Occipital lobe (tissue), 2 donors: Measurements from ENCODE around the gene AQR. TPM values are rescaled to one million over a fixed set of nuclear protein-coding genes. Genes with fewer than 3 reads are reported as not detected.

ENCODE experiments used
- DNase-seq: peaks from one replicate; lab custom pipeline; 2025; lab: John Stamatoyannopoulos, UW
- total RNA-seq: library from RNA; depleted of rRNA; stranded (reverse); fragments of >200 nt; gene quantifications from one replicate; pipeline ENCODE4 v1.2.3, GENCODE V29; 2014

Gene AQR
- total RNA-seq, 1 donor from 2014 or later: 36.8 TPM

DNA sequence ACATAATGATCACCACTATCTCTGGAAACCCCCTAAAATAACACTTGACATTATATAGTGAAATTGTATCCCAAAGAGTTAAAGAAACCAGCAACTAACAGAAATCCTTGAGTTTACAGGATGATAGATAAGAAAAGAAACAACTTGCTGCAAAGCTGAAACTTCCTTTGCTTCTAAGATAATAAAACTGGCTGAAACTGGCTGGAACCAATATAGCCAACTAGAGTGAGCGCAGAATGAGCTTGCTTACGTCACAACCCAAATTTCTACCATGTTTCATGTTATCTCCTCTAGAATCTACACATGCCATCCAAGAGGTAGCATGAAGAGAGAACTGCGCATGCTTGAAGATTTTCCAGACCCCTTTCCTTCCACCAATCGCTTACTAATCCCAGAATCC lies 90.4 kb downstream of the AQR start:
- no peak for DNase-seq

DNA sequence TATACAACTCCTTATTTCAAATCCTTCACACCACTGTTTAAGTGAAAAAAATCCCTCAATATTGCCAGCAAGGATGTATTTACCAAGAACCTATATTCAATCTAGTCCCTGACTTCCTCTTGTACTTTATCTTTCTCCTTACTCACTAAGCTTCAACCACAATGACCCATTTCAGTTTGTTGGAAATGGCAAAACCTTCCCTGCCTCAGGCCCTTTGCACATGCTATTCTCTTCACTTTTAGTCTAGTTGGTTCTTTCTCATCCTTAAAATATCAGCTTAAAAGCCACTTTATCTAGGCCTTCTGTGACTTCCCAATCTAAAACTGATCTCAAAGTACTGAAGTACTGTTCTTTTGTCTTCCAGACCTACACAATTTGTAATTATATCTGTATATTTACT lies 92.9 kb downstream of the AQR start:
- no peak for DNase-seq

DNA sequence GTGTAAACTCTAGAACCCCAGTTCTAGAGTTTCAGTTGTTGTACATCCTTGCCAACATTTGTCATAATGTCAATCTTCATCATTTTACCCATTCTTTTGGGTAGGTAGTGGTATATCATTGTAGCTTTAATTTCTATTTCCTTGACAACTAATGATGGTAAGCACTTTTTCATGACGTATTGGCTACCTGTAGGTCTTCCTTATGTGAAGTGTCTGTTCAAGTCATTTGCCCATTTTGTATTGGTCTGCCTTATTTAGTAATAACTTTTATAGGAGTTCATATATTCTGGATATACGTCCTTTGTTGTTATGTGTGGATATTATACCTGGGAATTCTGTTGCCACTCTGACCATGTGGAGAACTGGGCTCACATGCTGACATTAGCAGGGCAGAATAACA lies 100.4 kb downstream of the AQR start:
- no peak for DNase-seq

DNA sequence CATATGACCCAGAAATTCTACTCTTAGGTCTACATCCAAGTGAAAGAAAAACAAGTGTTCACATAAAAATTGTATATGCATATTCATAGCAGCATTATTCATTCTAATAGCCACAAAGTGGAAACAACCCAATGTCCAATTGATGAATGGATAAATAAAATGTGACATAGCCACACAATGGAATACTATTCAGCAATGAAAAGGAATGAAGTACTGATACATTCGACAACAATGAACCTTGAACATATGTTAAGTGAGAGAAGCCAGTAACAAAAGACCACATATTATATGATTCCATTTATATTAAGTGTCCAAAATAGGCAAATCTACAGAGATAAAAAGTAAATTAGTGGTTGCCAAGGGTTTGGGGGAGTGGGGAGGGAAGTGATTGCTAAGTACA lies 104.0 kb downstream of the AQR start:
- no peak for DNase-seq

DNA sequence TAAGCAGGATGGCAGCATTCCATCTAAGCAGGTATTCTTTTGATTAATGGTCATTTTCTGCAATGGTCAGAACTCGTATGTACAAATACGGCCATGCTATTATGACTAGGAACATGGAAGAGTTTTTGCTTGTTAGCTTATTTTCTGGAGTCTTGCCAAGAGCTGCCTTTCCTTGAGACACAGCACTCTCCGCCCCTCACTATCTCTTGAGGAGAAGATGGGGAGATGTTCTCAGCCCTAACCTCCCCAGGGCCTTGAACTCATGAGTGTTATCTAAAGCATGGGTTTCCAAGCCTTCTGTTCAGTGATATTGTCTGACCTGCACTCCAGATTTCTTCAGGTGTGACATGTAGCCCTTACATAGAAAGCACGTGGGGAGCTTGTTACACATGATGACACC lies 108.3 kb downstream of the AQR start:
- no peak for DNase-seq

DNA sequence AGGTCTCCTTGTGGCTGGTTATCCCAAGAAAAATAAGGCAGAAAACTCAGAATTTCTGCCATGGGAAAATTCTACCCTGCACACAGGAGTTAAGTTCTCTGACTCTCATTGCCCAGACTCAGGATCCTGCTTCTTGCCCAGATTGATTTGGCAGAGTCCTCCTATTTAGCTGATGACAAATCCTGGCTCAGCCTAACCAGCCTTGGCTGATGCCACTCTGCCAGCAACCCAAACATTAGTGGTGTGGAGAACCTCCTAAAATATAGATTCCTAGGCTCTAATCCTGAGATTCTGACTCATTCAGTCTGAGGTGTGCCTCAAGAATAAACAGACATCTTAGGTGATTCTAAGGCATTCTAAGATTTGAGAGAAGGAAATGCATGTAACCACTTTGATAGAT lies 113.6 kb downstream of the AQR start:
- DNase-seq: peak; percentile 46

DNA sequence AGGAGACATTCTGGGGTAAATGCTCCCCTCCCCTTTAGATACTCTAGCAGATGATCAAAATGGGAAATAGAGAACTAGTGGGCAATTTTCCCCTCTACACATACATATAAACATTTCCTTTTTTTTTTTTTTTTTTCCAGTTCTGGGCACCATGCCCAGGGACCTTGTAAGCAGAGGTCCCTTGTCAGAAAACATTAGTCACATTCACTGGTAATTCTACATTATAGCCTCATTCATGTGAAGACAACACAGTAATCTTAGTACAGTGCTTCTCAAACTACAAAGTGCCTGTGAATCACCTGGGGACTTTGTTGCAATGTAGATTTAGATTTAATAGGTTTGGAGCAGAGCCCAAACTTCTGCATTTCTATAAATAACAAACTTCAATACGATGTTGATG lies 114.1 kb downstream of the AQR start:
- DNase-seq: no peak

DNA sequence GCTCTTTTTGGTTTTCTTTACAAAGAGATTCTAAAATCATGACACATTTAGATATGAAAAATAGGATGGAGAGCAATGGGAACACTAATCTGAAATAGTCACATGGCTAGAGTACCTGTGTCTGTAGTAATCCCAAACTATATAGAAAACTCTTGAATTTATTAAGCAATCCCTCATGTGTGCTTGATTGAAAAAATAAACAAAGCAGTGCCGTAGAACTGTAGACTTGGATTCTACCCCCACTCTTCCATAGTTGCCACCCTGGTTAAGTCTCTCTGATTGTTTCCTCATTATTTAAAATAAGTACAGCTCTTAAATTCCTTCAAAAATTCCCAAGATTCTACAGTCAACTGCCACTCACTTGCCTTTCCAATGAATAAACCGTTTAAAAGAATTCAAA lies 115.3 kb downstream of the AQR start:
- no peak for DNase-seq

DNA sequence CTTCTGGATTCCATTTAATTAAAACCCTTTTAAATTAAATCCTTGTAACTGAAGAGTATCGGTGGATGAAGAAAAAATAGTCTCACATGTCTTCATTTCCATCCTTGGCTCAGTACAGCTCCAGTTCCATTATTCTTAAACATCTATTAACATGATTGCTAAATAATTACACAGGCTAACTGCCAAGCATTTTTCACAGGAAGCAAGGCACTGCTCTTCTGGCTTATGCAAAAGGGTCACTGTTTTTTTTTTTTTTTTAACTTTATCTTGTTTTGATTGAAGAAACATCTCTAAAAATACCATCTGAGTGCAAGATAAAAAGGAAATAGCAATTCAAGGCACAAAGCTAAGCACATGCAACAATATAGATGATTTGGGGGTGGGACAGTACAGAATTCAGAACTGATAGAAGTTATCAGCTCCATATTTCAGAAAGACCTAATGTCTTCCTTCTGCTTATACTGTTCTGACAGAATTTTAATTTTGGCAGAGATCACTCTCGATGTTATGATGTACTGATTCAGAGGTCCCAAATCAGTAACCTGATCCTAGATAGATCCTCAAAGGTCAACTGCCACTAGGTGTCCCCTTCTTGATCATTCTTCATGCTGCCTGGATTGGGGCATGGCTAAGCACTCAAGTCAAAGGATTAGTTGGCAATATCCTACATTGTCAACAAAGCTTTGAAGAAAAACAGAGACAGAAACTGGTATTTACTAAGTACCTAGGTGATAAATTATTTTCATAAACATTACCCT lies 116.4 kb downstream of the AQR start:
- DNase-seq: no peak

DNA sequence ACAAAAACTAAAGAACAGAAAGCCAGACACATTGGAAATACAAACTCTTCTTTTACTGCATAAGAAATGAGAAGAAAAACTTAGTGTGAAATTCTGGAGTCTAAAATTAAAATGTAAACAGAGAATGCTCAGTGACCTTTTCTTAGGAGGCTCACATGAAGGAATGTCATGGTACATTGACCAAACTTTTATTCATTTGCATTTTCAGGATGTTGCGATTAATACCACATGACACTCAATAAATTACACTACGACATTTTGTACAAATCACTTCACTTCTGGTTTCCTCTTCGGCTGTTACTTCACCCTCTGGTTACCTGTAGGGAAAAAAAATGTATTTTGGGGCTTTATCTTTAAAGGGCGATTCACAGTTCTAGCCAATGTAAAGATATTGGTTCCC lies 117.8 kb downstream of the AQR start:
- no peak for DNase-seq

DNA sequence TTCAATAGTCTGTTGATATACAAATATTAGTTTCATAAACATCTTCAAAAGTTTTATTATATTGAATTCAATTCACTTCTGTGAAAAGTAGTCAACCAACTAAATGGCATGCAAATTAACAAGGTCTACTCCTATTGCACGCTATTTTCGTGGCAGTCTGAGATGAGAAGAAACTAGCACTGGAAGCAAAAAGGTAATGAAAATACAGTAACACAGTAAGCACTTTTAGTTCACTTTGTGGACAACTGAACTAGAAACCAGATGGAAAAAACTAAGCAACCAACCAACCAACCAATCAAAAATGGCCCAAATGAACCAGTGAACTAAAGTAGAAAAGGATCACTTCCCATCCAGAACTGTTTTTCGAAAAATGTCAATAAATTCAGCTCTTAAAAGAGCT lies 118.5 kb downstream of the AQR start:
- no peak for DNase-seq

DNA sequence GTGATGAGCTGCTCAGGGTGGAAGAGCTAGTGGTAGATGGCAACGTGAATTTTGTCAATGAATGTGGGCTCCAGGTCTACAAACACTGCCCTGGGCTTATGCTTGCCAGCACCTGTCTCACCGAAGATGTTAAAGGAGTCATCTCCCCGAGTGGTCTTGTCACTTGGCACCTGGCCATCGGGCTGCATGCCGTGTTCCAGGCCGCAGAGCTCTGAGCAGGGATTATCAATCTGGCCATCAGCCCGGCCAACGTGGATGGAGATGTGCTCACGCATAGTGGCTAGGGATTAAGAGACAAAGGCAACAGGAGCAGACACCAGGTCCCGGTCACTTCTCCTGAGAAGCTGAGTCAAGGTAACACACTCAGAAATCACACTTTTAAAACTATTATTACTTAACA lies 119.4 kb downstream of the AQR start:
- DNase-seq: no peak

DNA sequence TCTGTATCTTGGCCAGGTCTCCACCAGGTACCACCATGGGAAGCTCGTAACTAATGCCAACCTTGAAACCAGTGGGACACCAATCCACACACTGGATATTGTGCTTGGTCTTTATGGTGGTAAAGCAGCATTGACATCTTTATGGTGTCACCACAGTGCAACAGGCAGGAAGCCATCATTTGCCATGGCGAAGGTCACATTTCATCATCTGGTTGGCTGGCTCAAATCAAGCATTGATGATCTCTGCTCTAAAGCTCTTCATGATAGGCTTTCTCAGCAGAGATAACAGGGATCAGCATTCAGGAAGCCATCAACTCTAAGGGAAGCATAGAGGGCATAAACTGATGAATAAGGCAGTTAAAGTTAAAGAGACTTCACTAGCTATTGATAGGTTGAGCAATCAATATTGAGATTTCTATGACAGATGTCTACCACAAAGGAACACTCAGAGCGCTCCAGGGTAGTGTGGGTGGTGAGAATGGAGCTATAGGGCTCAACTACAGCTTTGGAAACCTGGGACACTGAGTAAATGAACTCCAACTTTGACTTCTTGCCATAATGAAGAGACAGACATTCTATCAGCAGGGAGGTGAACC lies 120.1 kb downstream of the AQR start:
- no peak for DNase-seq

DNA sequence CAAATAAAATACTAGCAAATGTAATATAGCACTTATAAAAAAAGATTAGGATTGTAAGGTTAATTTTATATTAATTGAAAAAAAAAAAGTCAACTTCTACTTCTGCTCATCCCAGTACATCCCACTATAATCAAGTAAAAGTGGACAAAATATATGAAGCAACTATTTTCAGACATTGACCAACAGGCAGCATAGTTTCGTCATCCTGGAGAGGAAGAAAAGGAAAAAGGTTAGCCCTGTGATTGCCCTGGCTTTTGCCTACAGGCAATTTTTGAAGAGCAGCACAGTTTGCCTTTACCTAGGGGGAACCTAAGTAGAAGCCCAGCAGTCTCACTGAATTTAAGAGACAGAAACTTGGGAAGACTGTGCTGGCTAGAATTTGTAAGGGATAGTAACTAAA lies 121.9 kb downstream of the AQR start:
- DNase-seq: no peak

DNA sequence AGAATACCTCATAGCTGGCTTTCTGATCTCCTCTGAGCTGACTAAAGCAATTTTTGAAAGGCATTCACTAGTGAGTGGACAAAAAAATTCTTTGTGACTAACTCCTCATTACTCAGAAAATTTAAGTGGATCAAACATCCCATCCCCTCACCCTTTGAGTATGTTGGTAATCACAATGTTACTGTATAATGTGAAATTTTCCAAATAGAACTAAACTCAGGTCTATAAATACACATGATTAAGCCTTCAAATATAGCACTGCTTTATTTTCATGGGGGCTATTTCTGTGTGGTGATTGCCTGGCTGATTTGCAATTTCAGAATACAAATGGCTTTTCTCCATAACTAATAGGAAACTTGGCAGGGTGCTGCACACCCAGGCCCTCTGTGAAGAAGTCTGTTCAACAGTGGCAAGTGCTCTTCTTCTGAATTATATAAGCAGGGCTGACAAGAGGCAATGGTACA lies 128.2 kb downstream of the AQR start:
- no peak for DNase-seq

DNA sequence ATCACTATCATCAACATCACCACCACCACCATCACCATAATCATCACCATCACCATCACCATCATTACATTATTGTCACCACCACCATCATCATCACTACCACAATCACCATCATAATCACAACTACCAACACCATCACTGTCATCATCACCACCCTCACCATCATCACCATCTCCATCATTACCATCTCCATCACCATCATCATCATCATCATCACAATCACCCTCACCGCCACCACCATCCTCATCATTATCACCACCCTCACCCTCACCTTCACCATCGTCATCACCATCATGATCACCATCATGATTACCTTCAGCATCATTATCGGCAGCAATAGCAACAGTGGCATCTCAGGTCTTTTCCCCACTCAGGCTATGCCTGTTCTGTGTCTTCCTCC lies 131.3 kb downstream of the AQR start:
- no peak for DNase-seq

DNA sequence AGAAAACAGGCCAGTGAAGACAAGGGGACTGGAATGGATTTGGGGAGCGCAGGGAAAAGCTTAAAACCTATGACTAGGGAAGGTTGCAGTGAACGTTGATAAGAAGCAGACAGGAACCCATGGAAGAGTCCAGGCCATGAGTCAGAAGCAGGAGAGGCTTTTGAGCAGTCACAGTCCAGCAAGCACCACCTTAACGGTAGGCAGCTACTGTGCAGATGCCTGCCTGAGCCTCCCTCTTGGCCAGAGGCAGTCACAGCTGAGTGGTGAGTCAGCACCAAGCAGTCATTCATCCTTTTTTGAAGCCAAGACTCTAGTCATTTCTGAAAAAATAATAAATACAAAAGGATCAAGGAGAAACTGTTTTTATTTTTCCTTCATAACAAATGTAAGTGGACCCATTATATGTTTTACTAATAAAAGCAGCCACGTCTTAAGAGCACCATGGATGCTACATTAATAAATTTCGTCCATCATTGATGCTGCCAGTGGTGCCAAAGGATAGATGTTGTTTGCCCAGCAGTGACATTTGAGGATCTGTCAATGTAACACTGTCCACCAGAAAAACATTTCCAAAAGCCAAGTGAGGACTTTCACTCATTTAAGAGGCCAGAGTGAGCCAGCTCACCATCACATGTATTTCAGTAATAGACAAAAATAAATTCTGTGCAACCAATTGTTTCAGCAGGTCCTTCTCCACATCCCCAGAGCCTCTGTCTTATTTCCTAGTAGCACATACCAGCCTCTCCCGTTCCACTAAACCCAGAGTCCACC lies 132.1 kb downstream of the AQR start:
- DNase-seq: no peak

DNA sequence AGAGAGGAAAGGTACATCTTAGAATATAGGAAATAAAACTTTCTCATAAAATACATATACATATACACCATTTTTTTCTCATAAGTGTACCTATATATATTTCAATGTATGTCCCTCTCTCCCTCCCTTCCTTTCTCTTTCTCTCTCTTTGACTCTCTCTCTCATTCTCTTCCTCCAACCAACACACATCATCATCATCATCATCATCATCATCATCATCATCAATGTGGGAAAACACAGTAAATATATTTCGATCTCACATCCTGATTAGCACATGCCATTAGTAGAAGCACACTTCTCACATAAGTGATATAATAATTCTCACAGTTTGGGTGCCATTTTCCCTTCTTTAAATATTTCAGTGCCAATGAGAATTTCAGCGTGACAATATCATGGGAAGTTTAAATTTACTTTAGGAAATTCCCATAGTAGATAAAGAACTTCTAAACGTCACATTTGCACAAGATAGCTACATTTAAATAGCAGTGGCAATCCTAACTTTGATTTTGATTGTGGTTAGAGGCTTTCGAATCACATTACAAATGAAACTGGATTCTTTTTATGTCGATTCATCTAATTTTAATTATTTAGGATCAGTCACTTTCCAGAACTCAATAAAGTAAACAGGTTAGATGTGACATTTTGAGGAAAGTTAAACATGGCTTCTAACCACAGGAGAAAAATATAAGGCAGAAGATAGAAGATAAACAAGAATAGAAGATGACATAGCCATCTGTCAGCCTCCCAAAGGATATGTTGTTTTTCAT lies 141.2 kb downstream of the AQR start:
- no peak for DNase-seq

DNA sequence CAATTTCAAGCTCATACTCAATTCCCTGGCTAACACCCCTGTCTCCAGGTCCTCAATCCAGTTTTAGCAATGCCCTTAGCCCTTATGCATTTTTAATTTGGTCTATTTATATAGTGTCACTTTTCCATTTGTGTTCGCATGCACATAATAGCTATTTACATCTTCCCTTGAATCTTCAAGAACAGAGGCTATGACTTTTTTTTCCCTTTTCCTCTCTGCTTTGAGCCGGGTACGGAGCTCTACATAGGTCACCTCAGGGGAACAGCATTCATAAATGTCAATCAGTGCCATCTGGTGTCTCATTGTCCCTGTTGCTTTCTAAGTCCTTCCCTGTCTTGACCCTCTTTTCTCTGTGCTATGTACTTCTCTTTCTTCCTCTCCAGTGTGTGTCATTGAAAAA lies 147.7 kb downstream of the AQR start:
- no peak for DNase-seq

DNA sequence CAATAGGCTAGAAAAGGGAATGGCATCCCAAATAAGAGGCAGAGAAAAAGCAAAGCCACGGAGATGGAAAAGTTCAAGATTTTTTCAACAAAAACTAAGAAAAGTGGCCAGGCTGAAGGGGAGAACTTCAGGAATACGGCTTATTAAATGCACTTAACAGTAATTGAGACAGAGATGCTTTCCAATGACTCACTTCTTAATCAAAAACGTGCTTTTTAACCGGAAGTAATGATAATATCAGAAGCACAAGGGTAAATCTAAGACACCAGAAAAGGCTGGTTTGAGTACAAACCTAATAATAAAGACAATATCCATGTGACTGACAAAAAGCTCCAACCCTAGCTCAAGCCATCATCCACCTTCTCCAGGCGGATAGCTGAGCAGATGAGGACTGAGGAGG lies 149.4 kb downstream of the AQR start:
- DNase-seq: no peak

DNA sequence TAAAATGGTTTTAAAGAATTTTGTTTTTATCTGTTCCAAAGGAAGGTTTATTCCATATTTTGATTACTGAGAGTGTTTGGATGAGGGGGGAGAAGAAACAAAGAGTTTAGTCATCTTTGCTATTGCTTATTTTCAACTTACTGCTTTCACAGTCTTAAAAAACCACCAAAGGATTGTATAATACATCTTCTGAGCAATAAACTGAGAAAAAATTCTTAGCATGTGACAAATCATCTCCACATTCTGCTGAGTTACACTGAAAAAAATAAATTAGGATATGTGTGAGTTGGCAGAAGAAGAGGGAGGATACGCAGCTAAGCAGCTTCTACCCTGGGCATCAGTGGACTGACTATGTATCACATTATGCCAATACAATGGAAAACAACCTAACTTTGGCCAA lies 151.0 kb downstream of the AQR start:
- DNase-seq: no peak

DNA sequence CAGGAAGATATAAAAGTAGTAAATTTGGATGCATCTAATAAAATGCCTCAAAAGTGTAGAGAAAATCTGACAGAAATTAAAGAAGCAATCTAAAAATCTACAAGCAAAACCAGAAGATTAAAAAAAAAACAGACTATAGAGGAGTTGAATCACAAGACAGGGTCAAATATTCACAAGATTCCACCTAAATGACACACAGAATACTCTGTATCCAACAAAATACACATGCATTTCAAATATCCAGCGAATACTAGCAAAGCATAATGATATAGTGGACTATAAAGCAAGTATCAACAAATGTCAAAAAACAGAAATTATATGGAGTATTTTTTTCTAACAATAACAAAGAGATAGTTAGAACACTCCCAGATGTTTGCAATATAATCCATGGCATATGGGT lies 153.7 kb downstream of the AQR start:
- DNase-seq: no peak
